Uterus (tissue), 4 donors: ENCODE results near the gene THRSP. TPM values are rescaled to one million over a fixed set of nuclear protein-coding genes. Genes with fewer than 3 reads are reported as not detected.
A peak's percentile ranks its signal among the peaks of the same experiment; 100 is the strongest.
"Not testable (repeated sequence)": the region's sequence is repeated elsewhere in the genome, so short reads cannot be mapped to it uniquely, and the experiment has no call there.

ENCODE experiments used
- DNase-seq, 2 donors: peaks; one replicate each; pipeline ENCODE4 v3.0.0-alpha.2; 2019 to 2020
- H3K27ac ChIP-seq, 2 donors: fragments of 200-600 bp; sonication (generic); 1 replicate in 1 of 2; 2 replicates in 1 of 2; pipeline ENCODE4 v1.5.1; 2016 to 2018
- H3K27me3 ChIP-seq, 2 donors: fragments of 200-600 bp; sonication (generic); one replicate each; pipeline ENCODE4 v1.5.1; 2018 to 2019; ENCODE audit warnings: control low read depth in 1 of 2
- H3K36me3 ChIP-seq, 2 donors: fragments of 200-600 bp; sonication (generic); one replicate each; pipeline ENCODE4 v1.5.1; 2019; ENCODE audit warnings: control low read depth in 1 of 2
- H3K4me1 ChIP-seq, 2 donors: fragments of 200-600 bp; sonication (generic); one replicate each; pipeline ENCODE4 v1.5.1; 2018 to 2019; ENCODE audit warnings: control low read depth in 1 of 2
- H3K4me3 ChIP-seq, 2 donors: fragments of 200-600 bp; sonication (generic); 1 replicate in 1 of 2; 2 replicates in 1 of 2; pipeline ENCODE4 v1.5.1; 2018 to 2019; ENCODE audit warnings: mild to moderate bottlenecking in 1 of 2
- H3K9me3 ChIP-seq, 2 donors: fragments of 200-600 bp; sonication (generic); one replicate each; pipeline ENCODE4 v1.5.1; 2019; ENCODE audit warnings: control low read depth in 1 of 2
- CTCF ChIP-seq, 4 experiments: fragments of 200-600 bp in 2 of 4; fragments of 450-650 bp in 2 of 4; sonication (generic) in 2 of 4; IDR thresholded peaks; one replicate each; pipeline ENCODE4 v1.5.1; 2016 to 2019; ENCODE audit warnings: antibody characterized with exemption in 4 of 4, mild to moderate bottlenecking in 2 of 4, moderate library complexity in 1 of 4
- POLR2A ChIP-seq, 2 donors: fragments of 450-650 bp; IDR thresholded peaks; one replicate each; pipeline ENCODE4 v1.6.1; 2016; ENCODE audit warnings: antibody characterized with exemption in 2 of 2, mild to moderate bottlenecking in 1 of 2, moderate library complexity in 1 of 2
- intact Hi-C: fragments of 100-400 bp; cut with DNase I; formaldehyde crosslinking; loops from one replicate; pipeline ENCODE4 v1.15.1; 2023; ENCODE audit warnings: low total_unique reads
- total RNA-seq, 4 donors: library from RNA; depleted of rRNA in 3 of 4; stranded (reverse); fragments of >200 nt in 3 of 4; gene quantifications; one replicate each; pipeline versions ENCODE4 v1.1.0 to v1.2.4, GENCODE V29; 2014 to 2023
- donor health status: DM: yes; HTN: yes; CAD: no.

The THRSP gene
- not detected for total RNA-seq

- Histone ChIP-seq H3K4me1 (peaks cover 0 to 6% of the 10 kb centered on the region in 2 donors), H3K9me3 (no peaks in the 10 kb centered on the region), H3K36me3 (no peaks in the 10 kb centered on the region), H3K4me3 (no peak within 1 kb of the TSS), H3K27ac (peak within 1 kb of the TSS in 1 of 2 donors; percentile 68), H3K27me3 (no peaks in the 10 kb centered on the region)
- peak; percentile 31 to 47 for DNase-seq
- intact Hi-C loops, result no loop called here
- no peak for TF ChIP-seq CTCF (IDR thresholded peaks at IDR 0.05)
- no peak for TF ChIP-seq POLR2A (IDR thresholded peaks at IDR 0.05)
Measured at GRCh38 chr11:78063440-78064181, at the start of gene THRSP. TSS of gene THRSP (plus strand) at chr11:78063861. CDS start at chr11:78063882, 21 bp downstream.

- H3K4me3 ChIP-seq, intact Hi-C loops, H3K27ac ChIP-seq, H3K4me1 ChIP-seq, H3K36me3 ChIP-seq, H3K27me3 ChIP-seq, H3K9me3 ChIP-seq, DNase-seq: not testable (repeated sequence)
Measured at GRCh38 chr11:78014937-78015520, 48.6 kb upstream of the THRSP start.

- no peak overlapping the region for H3K4me3 ChIP-seq
- TF ChIP-seq CTCF (IDR thresholded peaks at IDR 0.05) (no peak), POLR2A (IDR thresholded peaks at IDR 0.05) (no peak)
- no peaks in the 10 kb centered on the region for H3K4me1 ChIP-seq
- H3K36me3 ChIP-seq, result no peaks in the 10 kb centered on the region
- no peak for DNase-seq
- H3K27me3 ChIP-seq, result no peaks in the 10 kb centered on the region
- H3K9me3 ChIP-seq, result no peaks in the 10 kb centered on the region
- intact Hi-C loops, result no loop called here
- H3K27ac ChIP-seq, result no peak overlapping the region
Measured at GRCh38 chr11:78015878-78016277, 47.8 kb upstream of the THRSP start.

- no peak for DNase-seq
- H3K27me3 ChIP-seq, result no peaks in the 10 kb centered on the region
Measured at GRCh38 chr11:78019808-78020207, 43.9 kb upstream of the THRSP start.

GRCh38 chr11:78020246-78020645 is 43.4 kb upstream of the THRSP start:
- Histone ChIP-seq H3K4me3 (no peak overlapping the region), H3K27ac (no peak overlapping the region), H3K9me3 (no peaks in the 10 kb centered on the region), H3K36me3 (no peaks in the 10 kb centered on the region), H3K27me3 (no peaks in the 10 kb centered on the region), H3K4me1 (no peaks in the 10 kb centered on the region)
- no peak for DNase-seq
- TF ChIP-seq CTCF (IDR thresholded peaks at IDR 0.05), result no peak
- no peak for TF ChIP-seq POLR2A (IDR thresholded peaks at IDR 0.05)
- intact Hi-C loops, result no loop called here

More at GRCh38 chr11:78019808-78020207, 43.9 kb upstream of the THRSP start:
- intact Hi-C loops, result no loop called here
- Histone ChIP-seq H3K4me3 (no peak overlapping the region), H3K4me1 (no peaks in the 10 kb centered on the region), H3K36me3 (no peaks in the 10 kb centered on the region), H3K9me3 (no peaks in the 10 kb centered on the region), H3K27ac (no peak overlapping the region)
- TF ChIP-seq CTCF (IDR thresholded peaks at IDR 0.05), result no peak
- TF ChIP-seq POLR2A (IDR thresholded peaks at IDR 0.05), result no peak
